ENCODE data around the gene RGMA. TPM values are rescaled to one million over a fixed set of nuclear protein-coding genes. Genes with fewer than 3 reads are reported as not detected.

The RGMA gene
- total RNA-seq, 1 experiment from 2014 or later = 3.3 TPM

- H3F3A ChIP-seq (ENCODE audit: insufficient read depth, low read depth) = peaks cover 13% of the 10 kb centered on the region
- peak overlapping the region; percentile 79 for H3K4me3 ChIP-seq
- BruUV-seq (replicated peaks) = TSS peak; percentile 51
- no peaks in the 10 kb centered on the region for H3K36me3 ChIP-seq (ENCODE audit: low read depth)
- no peaks in the 10 kb centered on the region for H3K9me3 ChIP-seq (ENCODE audit: insufficient read depth, low read depth)
- peak overlapping the region; percentile 86 for H2AFZ ChIP-seq
- H3K27ac ChIP-seq = no peak overlapping the region
- H3K9me2 ChIP-seq (ENCODE audit: insufficient read depth) = no peaks in the 10 kb centered on the region
- CTCF ChIA-PET = interaction anchor here (1.2 kb wide), 1 partner anchor 16 kb away, joined by 4 read pairs; no protein-coding TSS in a partner anchor
- POLR2A ChIA-PET (ENCODE audit: unreplicated experiment) = no interaction called here
- peaks cover 19% of the 10 kb centered on the region for H3K4me1 ChIP-seq (replicated peaks; ENCODE audit: insufficient read depth)
- no peak for DNase-seq
- peak overlapping the region; percentile 97 for H3K4me2 ChIP-seq
- H4K20me1 ChIP-seq (ENCODE audit: insufficient read depth) = no peaks in the 10 kb centered on the region
- intact Hi-C loops (cut with micrococcal nuclease; ENCODE audit: unreplicated experiment) = loop anchor here (5.0 kb wide), 1 partner anchor 269 kb away; no protein-coding TSS in a partner anchor
- no peak for TF ChIP-seq CTCF (conservative IDR thresholded peaks at IDR 0.05)
- TF ChIP-seq EZH2 (IDR thresholded peaks at IDR 0.05; ENCODE audit: low read depth) = no peak
- peaks cover 8% of the 10 kb centered on the region; the same call in 1 of the 2 replicates for H3K27me3 ChIP-seq (ENCODE audit: insufficient read depth, low read depth)
- no peaks in the 10 kb centered on the region for H3K79me2 ChIP-seq (ENCODE audit: low read depth)
These were observed 17.5 kb downstream of the RGMA start for GRCh38 chr15:93071469-93071936.

GRCh38 chr15:93070551-93071296 is 18.3 kb downstream of the RGMA start:
- CTCF ChIA-PET = no interaction called here
- POLR2A ChIA-PET (ENCODE audit: unreplicated experiment) = no interaction called here
- TF ChIP-seq EZH2 (IDR thresholded peaks at IDR 0.05; ENCODE audit: low read depth) (no peak), CTCF (conservative IDR thresholded peaks at IDR 0.05) (no peak)

GRCh38 chr15:93070132-93070531 is 18.9 kb downstream of the RGMA start:
- Histone ChIP-seq H3K36me3 (ENCODE audit: low read depth) (no peaks in the 10 kb centered on the region), H3F3A (ENCODE audit: insufficient read depth, low read depth) (peaks cover 13% of the 10 kb centered on the region), H3K27ac (no peak overlapping the region), H4K20me1 (ENCODE audit: insufficient read depth) (no peaks in the 10 kb centered on the region), H3K9me2 (ENCODE audit: insufficient read depth) (no peaks in the 10 kb centered on the region), H3K4me3 (no peak overlapping the region), H3K4me1 (replicated peaks; ENCODE audit: insufficient read depth) (peaks cover 19% of the 10 kb centered on the region), H2AFZ (no peak overlapping the region), H3K79me2 (ENCODE audit: low read depth) (no peaks in the 10 kb centered on the region), H3K27me3 (ENCODE audit: insufficient read depth, low read depth) (0 out of 2 replicates have a peak, but pooled peaks cover 4% of the 10 kb centered on the region), H3K9me3 (ENCODE audit: insufficient read depth, low read depth) (no peaks in the 10 kb centered on the region), H3K4me2 (no peak overlapping the region)
- ChIA-PET POLR2A (ENCODE audit: unreplicated experiment) (no interaction called here), CTCF (no interaction called here)
- no TSS peak for BruUV-seq (replicated peaks)
- DNase-seq = no peak
- intact Hi-C loops (cut with micrococcal nuclease; ENCODE audit: unreplicated experiment) = loop anchor here (5.0 kb wide), 1 partner anchor 268 kb away; no protein-coding TSS in a partner anchor
- TF ChIP-seq EZH2 (IDR thresholded peaks at IDR 0.05; ENCODE audit: low read depth) = no peak
- no peak for TF ChIP-seq CTCF (conservative IDR thresholded peaks at IDR 0.05)

More at GRCh38 chr15:93070551-93071296, 18.3 kb downstream of the RGMA start:
- Histone ChIP-seq H3K9me2 (ENCODE audit: insufficient read depth) (no peaks in the 10 kb centered on the region), H3K4me3 (no peak overlapping the region), H3F3A (ENCODE audit: insufficient read depth, low read depth) (peaks cover 13% of the 10 kb centered on the region), H4K20me1 (ENCODE audit: insufficient read depth) (no peaks in the 10 kb centered on the region), H3K4me2 (peak overlapping the region; percentile 97; the same call in 1 of the 2 replicates), H3K79me2 (ENCODE audit: low read depth) (no peaks in the 10 kb centered on the region), H2AFZ (no peak overlapping the region), H3K9me3 (ENCODE audit: insufficient read depth, low read depth) (no peaks in the 10 kb centered on the region), H3K4me1 (replicated peaks; ENCODE audit: insufficient read depth) (peaks cover 19% of the 10 kb centered on the region), H3K27me3 (ENCODE audit: insufficient read depth, low read depth) (0 out of 2 replicates have a peak, but pooled peaks cover 4% of the 10 kb centered on the region), H3K36me3 (ENCODE audit: low read depth) (no peaks in the 10 kb centered on the region), H3K27ac (no peak overlapping the region)
- DNase-seq = no peak
- no TSS peak for BruUV-seq (replicated peaks)
- intact Hi-C loops (cut with micrococcal nuclease; ENCODE audit: unreplicated experiment) = loop anchor here (5.0 kb wide), 1 partner anchor 268 kb away; no protein-coding TSS in a partner anchor

All from PC-9 (cell line).